Renal cortical epithelial cell (primary cell): ENCODE data around the gene ENG. TPM values are rescaled to one million over a fixed set of nuclear protein-coding genes. Genes with fewer than 3 reads are reported as not detected.
A peak's percentile ranks its signal among the peaks of the same experiment; 100 is the strongest.

Experiments used
- DNase-seq: peaks from one replicate; pipeline ENCODE4 v3.0.0-alpha.2; 2011; ENCODE audit warnings: low read depth
- total RNA-seq: library from RNA; depleted of rRNA; stranded (reverse); fragments of >200 nt; gene quantifications from 2 replicates; pipeline ENCODE4 v1.2.3, GENCODE V29; 2014

Gene ENG
- total RNA-seq, 1 donor from 2014 or later: 6.8 TPM

- no peak for DNase-seq
Measured at GRCh38 chr9:127776924-127777289, 77.6 kb downstream of the ENG start.

- DNase-seq: no peak
Measured at GRCh38 chr9:127776195-127776923, 78.1 kb downstream of the ENG start.

- no peak for DNase-seq
Measured at GRCh38 chr9:127773981-127774380, 80.5 kb downstream of the ENG start.

- no peak for DNase-seq
Measured at GRCh38 chr9:127773272-127773671, 81.2 kb downstream of the ENG start.

GRCh38 chr9:127772603-127773002 is 81.9 kb downstream of the ENG start:
- DNase-seq: no peak

GRCh38 chr9:127771570-127772189 is 82.8 kb downstream of the ENG start:
- DNase-seq: peak; percentile 8

- DNase-seq: peak; percentile 90
Measured at GRCh38 chr9:127770905-127771569, 83.4 kb downstream of the ENG start.

- no peak for DNase-seq
Measured at GRCh38 chr9:127770583-127770904, 83.9 kb downstream of the ENG start.

GRCh38 chr9:127769929-127770582 is 84.4 kb downstream of the ENG start:
- DNase-seq: no peak

- no peak for DNase-seq
Measured at GRCh38 chr9:127769101-127769500, 85.4 kb downstream of the ENG start.

- DNase-seq: no peak
Measured at GRCh38 chr9:127768698-127769097, 85.8 kb downstream of the ENG start.

GRCh38 chr9:127767909-127768331 is 86.5 kb downstream of the ENG start:
- no peak for DNase-seq

GRCh38 chr9:127767410-127767809 is 87.0 kb downstream of the ENG start:
- DNase-seq: no peak

GRCh38 chr9:127765418-127765817 is 89.0 kb downstream of the ENG start:
- no peak for DNase-seq

Other genes with a start within 250 kb of the ENG start
- gene STXBP1, start 242.4 kb downstream of the ENG start, total RNA-seq: 10.8 and 37.5 TPM in 2 replicates
- gene CFAP157, start 147.7 kb downstream of the ENG start, total RNA-seq: 0.10 TPM in 1 of 2 replicates, not detected in the other
- gene PTRH1, start 139.0 kb downstream of the ENG start, total RNA-seq: 21.8 and 45.1 TPM in 2 replicates
- 0.10 TPM in 1 of 2 replicates, not detected in the other for gene TTC16, start 138.6 kb downstream of the ENG start, total RNA-seq
- gene TOR2A, start 119.4 kb downstream of the ENG start, total RNA-seq: 3.3 and 6.4 TPM in 2 replicates
- 0.05 and 0.17 TPM in 2 replicates for gene SH2D3C, start 76.0 kb downstream of the ENG start, total RNA-seq
- gene CDK9, start 68.6 kb downstream of the ENG start, total RNA-seq: 43.6 and 69.1 TPM in 2 replicates
- gene FPGS, start 51.8 kb downstream of the ENG start, total RNA-seq: 75.2 and 136 TPM in 2 replicates
- 37.3 and 43.8 TPM in 2 replicates for gene AK1, start 23.0 kb upstream of the ENG start, total RNA-seq
- 23.1 and 30.5 TPM in 2 replicates for gene ST6GALNAC6, start 44.9 kb upstream of the ENG start, total RNA-seq
- gene ST6GALNAC4, start 62.4 kb upstream of the ENG start, total RNA-seq: 31.8 and 33.0 TPM in 2 replicates
- gene PIP5KL1, start 76.1 kb upstream of the ENG start, total RNA-seq: 0.65 and 2.1 TPM in 2 replicates
- gene DPM2, start 83.2 kb upstream of the ENG start, total RNA-seq: 6.4 and 7.1 TPM in 2 replicates
- gene EEIG1, start 126.3 kb upstream of the ENG start, total RNA-seq: 5.0 and 39.1 TPM in 2 replicates
- 7.6 and 13.5 TPM in 2 replicates for gene NAIF1, start 212.7 kb upstream of the ENG start, total RNA-seq
- 9.8 and 12.3 TPM in 2 replicates for gene SLC25A25, start 213.6 kb upstream of the ENG start, total RNA-seq